K562 (cell line): ENCODE data around the gene KIF25. TPM values are rescaled to one million over a fixed set of nuclear protein-coding genes. Genes with fewer than 3 reads are reported as not detected.

ENCODE experiments used
- ATAC-seq: fragments of 200-7000 bp; cut with Tn5 transposase; 3 replicates; pipeline ENCODE4 v1.9.1; 2020; ENCODE audit warnings: moderate library complexity
- BruUV-seq: library from RNA; stranded (reverse); fragments of 400-500 nt; replicated peaks from 2 replicates; lab custom pipeline; 2021; lab: Mats Ljungman, UMichigan
- CTCF ChIA-PET: fragments of 300-600 bp; formaldehyde crosslinking; extraction: SDS; loops from one replicate; lab custom pipeline; 2021; ENCODE audit warnings: low intra/inter-chr PET ratio; lab: Yijun Ruan, JAX
- POLR2A ChIA-PET: fragments of 300-600, 350-650 bp; sonication (Branson Sonifier 250); formaldehyde crosslinking; extraction: SDS; loops from one replicate; lab custom pipeline; 2021; ENCODE audit warnings: antibody characterized with exemption, inconsistent platforms; lab: Yijun Ruan, JAX
- DNase-seq, 4 experiments: peaks; one replicate each; pipeline versions ENCODE4 v3.0.0 to v3.0.0-alpha.2; 2011 to 2018; ENCODE audit warnings: low spot score in 3 of 4, mixed read lengths in 3 of 4; ENCODE audit errors: extremely low read depth in 1 of 4
- FAIRE-seq: peaks from 2 replicates; lab custom pipeline; 2011; peaks lifted over from hg19 to GRCh38; lab: Jason Lieb, UNC
- H2AFZ ChIP-seq: 2 replicates; pipeline ENCODE4 v1.6.0; 2011; ENCODE audit warnings: low read depth, low read length, control low read depth, inconsistent platforms
- H3K27ac ChIP-seq: fragments of 200-600 bp; 3 replicates; pipeline ENCODE4 v1.8.0; 2011; ENCODE audit warnings: low read depth, mild to moderate bottlenecking, control low read depth, inconsistent platforms, low read length, moderate library complexity, mixed read lengths; ENCODE audit errors: extremely low read depth
- H3K27me3 ChIP-seq, 2 experiments: fragments of 300-600 bp in 1 of 2; 2 replicates in 1 of 2; 3 replicates in 1 of 2; pipeline versions ENCODE4 v1.6.0 to v1.8.0; 2011; ENCODE audit warnings: inconsistent platforms in 2 of 2, low read length in 2 of 2, mild to moderate bottlenecking in 1 of 2, mixed read lengths in 1 of 2, moderate library complexity in 1 of 2; ENCODE audit not compliant: control insufficient read depth in 2 of 2, insufficient read depth in 2 of 2
- H3K36me3 ChIP-seq: fragments of 300-600 bp; 3 replicates; pipeline ENCODE4 v1.8.0; 2011; ENCODE audit warnings: mild to moderate bottlenecking, low read length, inconsistent platforms; ENCODE audit not compliant: control insufficient read depth, insufficient read depth
- H3K4me1 ChIP-seq, 2 experiments: fragments of 200-600 bp in 1 of 2; replicated peaks in 1 of 2; 2 replicates in 1 of 2; 3 replicates in 1 of 2; pipeline versions ENCODE4 v1.5.1 to v1.8.0; 2011; ENCODE audit warnings: inconsistent platforms in 2 of 2, low read length in 2 of 2, mild to moderate bottlenecking in 1 of 2, mixed read lengths in 1 of 2, moderate library complexity in 1 of 2; ENCODE audit not compliant: control insufficient read depth in 2 of 2, insufficient read depth in 2 of 2
- H3K4me2 ChIP-seq: 2 replicates; pipeline ENCODE4 v1.6.1; 2011; ENCODE audit warnings: low read length, control low read depth, inconsistent platforms, mixed read lengths; ENCODE audit not compliant: insufficient read depth
- H3K4me3 ChIP-seq: fragments of 200-600 bp; sonication (generic), shearing (Covaris generic); 2 replicates; pipeline ENCODE4 v1.5.1; 2016; ENCODE audit warnings: control low read depth, inconsistent platforms
- H3K79me2 ChIP-seq: fragments of 200-600 bp; 3 replicates; pipeline ENCODE4 v1.8.0; 2011; ENCODE audit warnings: low read length, inconsistent platforms; ENCODE audit not compliant: control insufficient read depth, insufficient read depth
- H3K9ac ChIP-seq, 2 experiments: 2 replicates each; pipeline versions ENCODE4 v1.6.0 to v1.6.1; 2011; ENCODE audit warnings: low read depth in 2 of 2, low read length in 2 of 2, control low read depth in 1 of 2, inconsistent platforms in 1 of 2, mild to moderate bottlenecking in 1 of 2, mixed read lengths in 1 of 2; ENCODE audit not compliant: insufficient read depth in 1 of 2
- H3K9me1 ChIP-seq: one replicate; pipeline ENCODE4 v1.6.0; 2011; ENCODE audit warnings: inconsistent platforms, mild to moderate bottlenecking, low read length, moderate library complexity; ENCODE audit not compliant: control insufficient read depth, insufficient read depth
- H3K9me3 ChIP-seq: replicated peaks from 2 replicates; pipeline ENCODE4 v1.5.1; 2011; ENCODE audit warnings: low read depth, low read length, inconsistent platforms; ENCODE audit not compliant: control insufficient read depth, insufficient read depth
- H4K20me1 ChIP-seq: replicated peaks from 2 replicates; pipeline ENCODE4 v1.6.1; 2011; ENCODE audit warnings: low read length, inconsistent platforms, mixed read lengths; ENCODE audit not compliant: control insufficient read depth, insufficient read depth
- CC2D1A ChIP-seq: fragments of 450-650 bp; IDR thresholded peaks from 2 replicates; pipeline ENCODE4 v1.6.1; 2017; ENCODE audit warnings: mild to moderate bottlenecking
- FOXM1 ChIP-seq, 2 experiments: fragments of 450-650 bp in 1 of 2; sonication (generic) in 1 of 2; formaldehyde crosslinking in 1 of 2; IDR thresholded peaks; 2 replicates each; pipeline versions ENCODE4 v1.6.1 to v1.9.0; 2017 to 2022; ENCODE audit warnings: low read depth in 2 of 2, mild to moderate bottlenecking in 2 of 2, missing genetic modification reagents in 1 of 2, moderate library complexity in 1 of 2
- SRSF3 ChIP-seq: fragments of 200-400 bp; formaldehyde crosslinking; IDR thresholded peaks from 2 replicates; pipeline ENCODE4 v1.6.1; 2016; ENCODE audit warnings: mild to moderate bottlenecking, low read length, moderate library complexity; ENCODE audit not compliant: insufficient read depth
- TEAD4 ChIP-seq, 2 experiments: sonication (generic) in 1 of 2; formaldehyde crosslinking in 1 of 2; IDR thresholded peaks; 2 replicates each; pipeline versions ENCODE4 v1.6.1 to v1.8.0; 2012 to 2022; ENCODE audit warnings: borderline replicate concordance in 1 of 2, inconsistent platforms in 1 of 2, low read length in 1 of 2, mild to moderate bottlenecking in 1 of 2, missing genetic modification reagents in 1 of 2
- XRCC5 ChIP-seq: fragments of 200-400 bp; formaldehyde crosslinking; IDR thresholded peaks from 2 replicates; pipeline ENCODE4 v1.6.1; 2017; ENCODE audit warnings: low read depth, mild to moderate bottlenecking, low read length
- ZKSCAN3 ChIP-seq: fragments of 250-450 bp; sonication (Bioruptor Pico); IDR thresholded peaks from 2 replicates; pipeline ENCODE4 v1.4.0; 2020
- WGBS: fragments of 100-300 bp; shearing (Covaris generic); methylation state at CpG from one replicate; pipeline ENCODE4 v1.1.6; 2016; ENCODE audit warnings: low coverage, mixed read lengths; ENCODE audit not compliant: insufficient coverage; ENCODE audit errors: missing lambda C conversion rate; 5-methylcytosine and 5-hydroxymethylcytosine counted together
- in situ Hi-C: fragments of 300-500 bp; cut with MboI; formaldehyde crosslinking; loops from 4 replicates; pipeline ENCODE4 v1.15.0; 2018; ENCODE audit warnings: inconsistent platforms, mixed read lengths
- intact Hi-C: fragments of 100-400 bp; cut with micrococcal nuclease; formaldehyde crosslinking; loops from 2 replicates; pipeline ENCODE4 v1.14.2; 2022
- polyA plus RNA-seq, 8 experiments: library from polyadenylated mRNA; depleted of rRNA in 4 of 8; stranded (reverse) in 5 of 8; unstranded in 3 of 8; fragments of >200 nt; fragmentation: Nextera tagmentation in 2 of 8; fragmentation: Illumina TruSeq in 1 of 8; extraction: Ambion mirVana in 2 of 8; extraction: Trizol in 1 of 8; gene quantifications; 2 replicates each; pipeline versions ENCODE4 v1.2.1 to v1.2.3, GENCODE V29; 2011 to 2014; ENCODE audit warnings: inconsistent platforms in 1 of 8, missing spikeins in 1 of 8
- total RNA-seq, 7 experiments: library from RNA; depleted of rRNA in 6 of 7; stranded (reverse); fragments of >200 nt in 6 of 7; fragmentation: Illumina TruSeq in 2 of 7; extraction: Trizol in 2 of 7; gene quantifications; 2 replicates each; pipeline versions ENCODE4 v1.2.1 to v1.2.3, GENCODE V29; 2011 to 2021; ENCODE audit warnings: low replicate concordance in 1 of 7
- TF ChIP-seq, protein P1 (sequence below): fragments of 450-650 bp; IDR thresholded peaks from 2 replicates; pipeline ENCODE4 v1.6.1; 2016; ENCODE audit warnings: mild to moderate bottlenecking
- TF ChIP-seq, protein P2 (sequence below), 2 experiments: fragments of 450-650 bp in 1 of 2; sonication (generic) in 1 of 2; formaldehyde crosslinking in 1 of 2; IDR thresholded peaks; 2 replicates each; pipeline versions ENCODE4 v1.7.1 to v1.9.0; 2016 to 2022; ENCODE audit warnings: inconsistent platforms in 1 of 2, mild to moderate bottlenecking in 1 of 2, missing genetic modification reagents in 1 of 2

KIF25 gene
- total and polyA plus RNA-seq, 9 of the 15 experiments (the other 6 are each of a cell fraction or from before 2014, with no cell fraction given), result 0.04 to 0.49 (median 0.23) TPM; not detected in 5

DNA sequence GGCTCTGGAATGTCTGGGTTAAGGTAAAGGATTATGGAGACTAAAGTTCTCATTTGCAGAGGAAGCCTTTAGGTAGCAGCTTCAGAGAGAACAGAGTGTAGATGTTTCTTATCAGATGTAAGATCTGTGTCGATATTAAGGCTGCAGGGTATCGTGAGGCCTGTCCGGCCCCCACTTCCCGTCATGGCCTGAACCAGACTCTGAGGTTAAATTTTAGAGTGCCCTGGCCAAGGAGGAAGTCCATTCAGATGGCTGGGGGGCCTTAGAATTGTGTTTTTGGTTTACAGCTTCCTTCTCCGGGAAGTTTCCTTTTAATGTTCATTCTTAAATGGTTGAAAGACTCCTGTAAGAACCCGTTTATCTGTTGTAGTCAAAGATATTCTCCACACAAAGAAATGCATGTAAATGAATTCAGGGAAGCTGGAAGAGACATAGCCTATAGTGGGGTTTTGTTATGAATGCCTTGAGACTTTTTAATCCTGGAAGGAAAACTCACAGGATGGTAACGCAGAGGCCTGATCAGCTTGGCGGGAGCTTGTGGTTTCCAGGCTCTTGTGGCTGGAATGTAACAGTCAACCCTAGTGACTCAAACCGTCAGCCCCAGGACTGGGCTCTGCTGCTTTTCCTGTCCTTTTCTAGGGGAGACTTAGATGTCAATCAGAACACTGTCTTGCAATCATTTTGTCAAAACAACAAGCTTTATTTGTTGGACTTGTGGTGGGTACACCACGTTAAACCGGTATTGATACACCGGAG, 34.7 kb downstream of the KIF25 start:
- Histone ChIP-seq H3K27me3 (peaks cover 12 to 44% of the 10 kb centered on the region in 2 experiments), H3K9me1 (no peaks in the 10 kb centered on the region), H3K4me1 (peaks cover 13 to 14% of the 10 kb centered on the region in 2 experiments), H3K9ac (no peak overlapping the region), H2AFZ (no peak overlapping the region), H3K4me3 (no peak overlapping the region), H3K9me3 (no peaks in the 10 kb centered on the region), H3K79me2 (no peaks in the 10 kb centered on the region), H4K20me1 (peaks cover 6% of the 10 kb centered on the region; the same call in 1 of the 2 replicates), H3K4me2 (no peak overlapping the region), H3K36me3 (no peaks in the 10 kb centered on the region), H3K27ac (no peak overlapping the region)
- ChIA-PET POLR2A (interaction anchor here (0.6 to 1.0 kb wide), 6 partner anchors 11 to 247 kb away, joined by 3 to 4 read pairs (median 3); no protein-coding TSS in a partner anchor), CTCF (interaction anchor here (0.6 kb wide), 1 partner anchor 393 kb away, joined by 3 read pairs; no protein-coding TSS in a partner anchor)
- no TSS peak for BruUV-seq
- peak; percentile 57 for FAIRE-seq
- WGBS, result 10% methylated on average over 12 of the region's 12 CpGs
- no peak for ATAC-seq
- intact Hi-C loops, result no loop called here
- DNase-seq, result no peak
- in situ Hi-C loops, result no loop called here
- TF ChIP-seq TEAD4 (IDR thresholded peaks at IDR 0.05; ENCODE audit: low read length) (peak; percentile 10; the same call in 1 of the 2 replicates), TEAD4 (CRISPR knock-in tag; IDR thresholded peaks at IDR 0.05; ENCODE audit: borderline replicate concordance) (no peak), XRCC5 (no peak), FOXM1 (IDR thresholded peaks at IDR 0.05; ENCODE audit: low read depth) (no peak), FOXM1 (CRISPR knock-in tag; IDR thresholded peaks at IDR 0.05; ENCODE audit: low read depth) (no peak), SRSF3 (no peak), ZKSCAN3 (CRISPR knock-in tag) (no peak), CC2D1A (no peak)
- TF ChIP-seq, protein P1, sequence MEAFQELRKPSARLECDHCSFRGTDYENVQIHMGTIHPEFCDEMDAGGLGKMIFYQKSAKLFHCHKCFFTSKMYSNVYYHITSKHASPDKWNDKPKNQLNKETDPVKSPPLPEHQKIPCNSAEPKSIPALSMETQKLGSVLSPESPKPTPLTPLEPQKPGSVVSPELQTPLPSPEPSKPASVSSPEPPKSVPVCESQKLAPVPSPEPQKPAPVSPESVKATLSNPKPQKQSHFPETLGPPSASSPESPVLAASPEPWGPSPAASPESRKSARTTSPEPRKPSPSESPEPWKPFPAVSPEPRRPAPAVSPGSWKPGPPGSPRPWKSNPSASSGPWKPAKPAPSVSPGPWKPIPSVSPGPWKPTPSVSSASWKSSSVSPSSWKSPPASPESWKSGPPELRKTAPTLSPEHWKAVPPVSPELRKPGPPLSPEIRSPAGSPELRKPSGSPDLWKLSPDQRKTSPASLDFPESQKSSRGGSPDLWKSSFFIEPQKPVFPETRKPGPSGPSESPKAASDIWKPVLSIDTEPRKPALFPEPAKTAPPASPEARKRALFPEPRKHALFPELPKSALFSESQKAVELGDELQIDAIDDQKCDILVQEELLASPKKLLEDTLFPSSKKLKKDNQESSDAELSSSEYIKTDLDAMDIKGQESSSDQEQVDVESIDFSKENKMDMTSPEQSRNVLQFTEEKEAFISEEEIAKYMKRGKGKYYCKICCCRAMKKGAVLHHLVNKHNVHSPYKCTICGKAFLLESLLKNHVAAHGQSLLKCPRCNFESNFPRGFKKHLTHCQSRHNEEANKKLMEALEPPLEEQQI, result no peak
- TF ChIP-seq, protein P2, sequence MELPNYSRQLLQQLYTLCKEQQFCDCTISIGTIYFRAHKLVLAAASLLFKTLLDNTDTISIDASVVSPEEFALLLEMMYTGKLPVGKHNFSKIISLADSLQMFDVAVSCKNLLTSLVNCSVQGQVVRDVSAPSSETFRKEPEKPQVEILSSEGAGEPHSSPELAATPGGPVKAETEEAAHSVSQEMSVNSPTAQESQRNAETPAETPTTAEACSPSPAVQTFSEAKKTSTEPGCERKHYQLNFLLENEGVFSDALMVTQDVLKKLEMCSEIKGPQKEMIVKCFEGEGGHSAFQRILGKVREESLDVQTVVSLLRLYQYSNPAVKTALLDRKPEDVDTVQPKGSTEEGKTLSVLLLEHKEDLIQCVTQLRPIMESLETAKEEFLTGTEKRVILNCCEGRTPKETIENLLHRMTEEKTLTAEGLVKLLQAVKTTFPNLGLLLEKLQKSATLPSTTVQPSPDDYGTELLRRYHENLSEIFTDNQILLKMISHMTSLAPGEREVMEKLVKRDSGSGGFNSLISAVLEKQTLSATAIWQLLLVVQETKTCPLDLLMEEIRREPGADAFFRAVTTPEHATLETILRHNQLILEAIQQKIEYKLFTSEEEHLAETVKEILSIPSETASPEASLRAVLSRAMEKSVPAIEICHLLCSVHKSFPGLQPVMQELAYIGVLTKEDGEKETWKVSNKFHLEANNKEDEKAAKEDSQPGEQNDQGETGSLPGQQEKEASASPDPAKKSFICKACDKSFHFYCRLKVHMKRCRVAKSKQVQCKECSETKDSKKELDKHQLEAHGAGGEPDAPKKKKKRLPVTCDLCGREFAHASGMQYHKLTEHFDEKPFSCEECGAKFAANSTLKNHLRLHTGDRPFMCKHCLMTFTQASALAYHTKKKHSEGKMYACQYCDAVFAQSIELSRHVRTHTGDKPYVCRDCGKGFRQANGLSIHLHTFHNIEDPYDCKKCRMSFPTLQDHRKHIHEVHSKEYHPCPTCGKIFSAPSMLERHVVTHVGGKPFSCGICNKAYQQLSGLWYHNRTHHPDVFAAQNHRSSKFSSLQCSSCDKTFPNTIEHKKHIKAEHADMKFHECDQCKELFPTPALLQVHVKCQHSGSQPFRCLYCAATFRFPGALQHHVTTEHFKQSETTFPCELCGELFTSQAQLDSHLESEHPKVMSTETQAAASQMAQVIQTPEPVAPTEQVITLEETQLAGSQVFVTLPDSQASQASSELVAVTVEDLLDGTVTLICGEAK (IDR thresholded peaks at IDR 0.05), result peak; percentile 45; the same call in 1 of the 2 replicates
- TF ChIP-seq, protein P2 (CRISPR knock-in tag; IDR thresholded peaks at IDR 0.05), result no peak
